Measurements from ENCODE around the gene AFF1.
"Not testable (repeated sequence)": the region's sequence is repeated elsewhere in the genome, so short reads cannot be mapped to it uniquely, and the experiment has no call there.

AFF1 gene

GRCh38 chr4:86977621-86978184 is 42.9 kb downstream of the AFF1 start:
- intact Hi-C loops (cut with DNase I; ENCODE audit: low total_unique reads) = no loop called here
- no peak overlapping the region for H3K27ac ChIP-seq
- H3K36me3 ChIP-seq = peaks cover 0 to 4% (median 0%) of the 10 kb centered on the region in 3 donors
- H3K4me3 ChIP-seq = no peak overlapping the region
- no peak for DNase-seq
- no peaks in the 10 kb centered on the region for H3K27me3 ChIP-seq
- H3K9me3 ChIP-seq = no peaks in the 10 kb centered on the region
- TF ChIP-seq CTCF (IDR thresholded peaks at IDR 0.05) = no peak
- peaks cover 0 to 24% (median 9%) of the 10 kb centered on the region in 4 donors for H3K4me1 ChIP-seq

GRCh38 chr4:86978709-86979108 is 43.9 kb downstream of the AFF1 start:
- no peak for TF ChIP-seq CTCF (IDR thresholded peaks at IDR 0.05)
- Histone ChIP-seq H3K9me3 (no peaks in the 10 kb centered on the region), H3K4me1 (peaks cover 0 to 14% (median 5%) of the 10 kb centered on the region in 4 donors), H3K27ac (no peak overlapping the region), H3K36me3 (peaks cover 0 to 4% (median 0%) of the 10 kb centered on the region in 3 donors), H3K4me3 (no peak overlapping the region), H3K27me3 (no peaks in the 10 kb centered on the region)
- intact Hi-C loops (cut with DNase I; ENCODE audit: low total_unique reads) = no loop called here
- no peak for DNase-seq

GRCh38 chr4:86980230-86980629 is 45.4 kb downstream of the AFF1 start:
- no peak for DNase-seq
- intact Hi-C loops (cut with DNase I; ENCODE audit: low total_unique reads) = no loop called here
- Histone ChIP-seq H3K9me3 (no peaks in the 10 kb centered on the region), H3K4me1 (peaks cover 0 to 10% (median 4%) of the 10 kb centered on the region in 4 donors), H3K4me3 (no peak overlapping the region), H3K27ac (no peak overlapping the region), H3K36me3 (peaks cover 0 to 4% (median 0%) of the 10 kb centered on the region in 3 donors), H3K27me3 (no peaks in the 10 kb centered on the region)
- no peak for TF ChIP-seq CTCF (IDR thresholded peaks at IDR 0.05)

DNA sequence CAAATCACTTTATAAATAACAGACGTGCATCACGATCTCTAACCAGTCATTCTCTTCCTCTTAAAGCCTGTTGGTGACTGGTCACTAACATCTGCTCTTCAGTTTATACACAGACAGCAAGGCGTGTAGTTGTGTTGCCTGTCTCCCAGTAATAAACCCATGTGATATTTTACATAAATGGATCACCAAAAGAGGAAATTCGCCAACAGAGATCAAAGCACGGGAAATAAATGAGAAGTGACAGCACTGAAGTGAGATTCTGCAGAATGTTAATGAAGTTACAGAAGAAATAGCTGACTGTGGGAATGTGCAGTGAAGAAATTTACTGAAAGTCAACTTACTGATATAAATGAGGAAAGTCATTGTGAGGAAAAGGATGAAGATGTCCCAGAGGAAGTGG is 47.0 kb downstream of the AFF1 start:
- no peak for DNase-seq
- TF ChIP-seq CTCF (IDR thresholded peaks at IDR 0.05) = no peak
- intact Hi-C loops (cut with DNase I; ENCODE audit: low total_unique reads) = no loop called here
- peaks cover 0 to 4% (median 0%) of the 10 kb centered on the region in 3 donors for H3K36me3 ChIP-seq
- no peak overlapping the region for H3K4me3 ChIP-seq
- no peaks in the 10 kb centered on the region for H3K9me3 ChIP-seq
- H3K27me3 ChIP-seq = no peaks in the 10 kb centered on the region
- no peak overlapping the region for H3K27ac ChIP-seq
- peaks cover 0 to 10% (median 4%) of the 10 kb centered on the region in 4 donors for H3K4me1 ChIP-seq

- H3K4me3 ChIP-seq; H3K27ac ChIP-seq; intact Hi-C loops (cut with DNase I; ENCODE audit: low total_unique reads); H3K36me3 ChIP-seq; H3K4me1 ChIP-seq; H3K27me3 ChIP-seq; H3K9me3 ChIP-seq; DNase-seq: not testable (repeated sequence)
Observed at GRCh38 chr4:86985852-86986251, 51.0 kb downstream of the AFF1 start.

- H3K4me3 ChIP-seq, H3K36me3 ChIP-seq, H3K9me3 ChIP-seq, H3K27ac ChIP-seq, DNase-seq, H3K27me3 ChIP-seq, H3K4me1 ChIP-seq: not testable (repeated sequence)
- intact Hi-C loops (cut with DNase I; ENCODE audit: low total_unique reads) = loop anchor here (5.0 kb wide), 1 partner anchor 1888 kb away; no protein-coding TSS in a partner anchor
Observed at GRCh38 chr4:86989658-86990057, 54.8 kb downstream of the AFF1 start.

DNA sequence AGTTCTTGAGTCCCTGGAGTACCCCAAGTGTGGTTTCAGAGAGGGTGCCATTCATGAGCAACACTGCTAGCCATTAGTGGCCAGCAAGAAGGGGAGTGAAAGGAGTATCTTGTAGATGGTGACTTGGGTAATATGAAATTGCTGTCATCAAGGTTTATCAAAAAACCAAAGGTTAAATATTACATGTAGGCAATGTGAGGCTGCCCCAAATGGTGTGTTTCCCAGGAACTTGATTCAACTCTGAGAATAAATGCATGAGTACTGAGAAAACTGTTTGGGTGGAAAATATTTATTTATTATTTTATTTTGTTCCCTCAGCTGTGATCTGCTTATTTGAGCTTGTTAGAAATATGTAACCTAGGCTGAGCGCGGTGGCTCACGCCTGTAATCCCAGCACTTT is 55.7 kb downstream of the AFF1 start:
- intact Hi-C loops (cut with DNase I; ENCODE audit: low total_unique reads) = loop anchor here (5.0 kb wide), 1 partner anchor 1887 kb away; no protein-coding TSS in a partner anchor
- no peaks in the 10 kb centered on the region for H3K36me3 ChIP-seq
- H3K4me3 ChIP-seq = no peak overlapping the region
- peaks cover 0 to 7% (median 0%) of the 10 kb centered on the region in 4 donors for H3K4me1 ChIP-seq
- no peak for TF ChIP-seq CTCF (IDR thresholded peaks at IDR 0.05)
- no peaks in the 10 kb centered on the region for H3K9me3 ChIP-seq
- no peak for DNase-seq
- no peak overlapping the region for H3K27ac ChIP-seq
- no peaks in the 10 kb centered on the region for H3K27me3 ChIP-seq

Measured in tibial artery (tissue), 4 donors.